Sigmoid colon (tissue), 7 donors: ENCODE data around the gene PRKG1. TPM values are rescaled to one million over a fixed set of nuclear protein-coding genes. Genes with fewer than 3 reads are reported as not detected.
A peak's percentile ranks its signal among the peaks of the same experiment; 100 is the strongest.

Experiments
- DNase-seq: peaks from one replicate; pipeline ENCODE4 v3.0.0-alpha.2; 2019
- H3K27ac ChIP-seq, 4 donors: fragments of 200-600 bp; sonication (generic); one replicate each; pipeline ENCODE4 v1.5.1; 2016 to 2019; ENCODE audit warnings: mild to moderate bottlenecking in 1 of 4
- H3K27me3 ChIP-seq, 3 donors: fragments of 200-600 bp; sonication (generic); one replicate each; pipeline ENCODE4 v1.5.1; 2019; ENCODE audit warnings: mild to moderate bottlenecking in 1 of 3
- H3K36me3 ChIP-seq, 4 donors: fragments of 200-600 bp; sonication (generic); one replicate each; pipeline ENCODE4 v1.5.1; 2016 to 2019
- H3K4me1 ChIP-seq, 4 donors: fragments of 200-600 bp; sonication (generic); one replicate each; pipeline ENCODE4 v1.5.1; 2017 to 2019
- H3K4me3 ChIP-seq, 4 donors: fragments of 200-600 bp; sonication (generic); one replicate each; pipeline ENCODE4 v1.5.1; 2017 to 2019; ENCODE audit warnings: mild to moderate bottlenecking in 2 of 4, moderate library complexity in 1 of 4
- H3K9me3 ChIP-seq, 4 donors: fragments of 200-600 bp in 3 of 4; sonication (generic) in 3 of 4; one replicate each; pipeline versions ENCODE4 v1.5.1 to v1.6.1; 2013 to 2019
- CTCF ChIP-seq, 4 experiments: fragments of 450-650 bp in 3 of 4; fragments of 200-600 bp in 1 of 4; IDR thresholded peaks; one replicate each; pipeline ENCODE4 v1.5.1; 2016 to 2019; ENCODE audit warnings: antibody characterized with exemption in 4 of 4, mild to moderate bottlenecking in 3 of 4, moderate library complexity in 2 of 4
- EP300 ChIP-seq, 4 donors: sonication (generic); formaldehyde crosslinking; IDR thresholded peaks; one replicate each; pipeline ENCODE4 v1.6.1; 2017; ENCODE audit warnings: antibody characterized with exemption in 4 of 4
- POLR2A ChIP-seq, 2 donors: fragments of 450-650 bp; IDR thresholded peaks; one replicate each; pipeline ENCODE4 v1.6.1; 2016; ENCODE audit warnings: antibody characterized with exemption in 2 of 2, mild to moderate bottlenecking in 2 of 2, moderate library complexity in 2 of 2
- POLR2AphosphoS5 ChIP-seq, 4 donors: sonication (generic); formaldehyde crosslinking; IDR thresholded peaks; one replicate each; pipeline ENCODE4 v1.6.1; 2017; ENCODE audit warnings: antibody characterized with exemption in 4 of 4
- WGBS, 2 donors: extraction: QIAGEN DNeasy Blood & Tissue Kit; methylation state at CpG; one replicate each; pipeline ENCODE4 v1.1.7; 2013; 5-methylcytosine and 5-hydroxymethylcytosine counted together
- intact Hi-C: fragments of 100-400 bp; cut with DNase I; formaldehyde crosslinking; loops from one replicate; pipeline ENCODE4 v1.15.1; 2023
- polyA plus RNA-seq, 3 donors: library from polyadenylated mRNA; stranded (reverse); fragments of 200-250 nt; gene quantifications; one replicate each; pipeline ENCODE4 v1.2.3, GENCODE V29; 2013
- total RNA-seq, 4 donors: library from RNA; depleted of rRNA; stranded (reverse); fragments of >200 nt; gene quantifications; one replicate each; pipeline ENCODE4 v1.1.0, GENCODE V29; 2016
- donor health status: healthy with polysubstance abuse.
- donor health status: Bipolar disorder and iron deficiency.
- donor health status: healthy.

The PRKG1 gene
- total and polyA plus RNA-seq, 7 donors = 3.7 to 92.9 (median 60.2) TPM

- Histone ChIP-seq H3K4me1 (peaks cover 0 to 57% (median 42%) of the 10 kb centered on the region in 4 donors), H3K36me3 (peaks cover 0 to 7% (median 3%) of the 10 kb centered on the region in 4 donors), H3K27me3 (no peaks in the 10 kb centered on the region), H3K4me3 (peak overlapping the region; percentile 66 to 80 (median 76)), H3K27ac (peak overlapping the region; percentile 88 to 94 (median 91)), H3K9me3 (no peaks in the 10 kb centered on the region)
- TF ChIP-seq POLR2A (IDR thresholded peaks at IDR 0.05) (no peak), CTCF (IDR thresholded peaks at IDR 0.05) (no peak), EP300 (IDR thresholded peaks at IDR 0.05) (no peak), POLR2AphosphoS5 (IDR thresholded peaks at IDR 0.05) (no peak)
- WGBS, 2 donors = 0 to 1% methylated on average over 14 of the region's 14 CpGs
- no peak for DNase-seq
- intact Hi-C loops = loop anchor here (5.0 kb wide), 1 partner anchor 263 kb away; no protein-coding TSS in a partner anchor
These were observed 624.8 kb downstream of the PRKG1 start for GRCh38 chr10:51699145-51699474.

GRCh38 chr10:51699475-51700227, 625.4 kb downstream of the PRKG1 start, which contains the start of gene CSTF2T:
Gene CSTF2T (minus strand): TSS chr10:51699595. CDS start chr10:51699549, 46 bp downstream.
- intact Hi-C loops = loop anchor here (5.0 to 10.0 kb wide), 2 partner anchors 263 to 475 kb away; no protein-coding TSS in a partner anchor
- Histone ChIP-seq H3K27ac (peak within 1 kb of the TSS; percentile 88 to 94 (median 91)), H3K36me3 (peaks cover 0 to 7% (median 3%) of the 10 kb centered on the region in 4 donors), H3K27me3 (no peaks in the 10 kb centered on the region), H3K4me3 (peak within 1 kb of the TSS; percentile 66 to 80 (median 76)), H3K9me3 (no peaks in the 10 kb centered on the region), H3K4me1 (peaks cover 0 to 52% (median 41%) of the 10 kb centered on the region in 4 donors)
- peak; percentile 95 for DNase-seq
- TF ChIP-seq POLR2AphosphoS5 (IDR thresholded peaks at IDR 0.05) = peak; percentile 72 to 89 (median 82)
- peak; percentile 68 to 79 for TF ChIP-seq POLR2A (IDR thresholded peaks at IDR 0.05)
- no peak for TF ChIP-seq EP300 (IDR thresholded peaks at IDR 0.05)
- 0% methylated on average over 45 of the region's 45 CpGs for WGBS, 2 donors

GRCh38 chr10:51700228-51700817, 626.0 kb downstream of the PRKG1 start:
- Histone ChIP-seq H3K9me3 (no peaks in the 10 kb centered on the region), H3K4me1 (peaks cover 0 to 45% (median 44%) of the 10 kb centered on the region in 4 donors), H3K27me3 (no peaks in the 10 kb centered on the region), H3K36me3 (peaks cover 0 to 7% (median 3%) of the 10 kb centered on the region in 4 donors), H3K4me3 (peak overlapping the region; percentile 66 to 80 (median 76)), H3K27ac (peak overlapping the region; percentile 88 to 94 (median 91))
- intact Hi-C loops = loop anchor here (10.0 kb wide), 1 partner anchor 476 kb away; no protein-coding TSS in a partner anchor
- TF ChIP-seq CTCF (IDR thresholded peaks at IDR 0.05) (no peak), POLR2AphosphoS5 (IDR thresholded peaks at IDR 0.05) (peak in 2 of 4 donors; percentile 15 to 29), EP300 (IDR thresholded peaks at IDR 0.05) (peak in 1 of 4 donors; percentile 12), POLR2A (IDR thresholded peaks at IDR 0.05) (no peak)
- 12 to 25% methylated on average over 12 of the region's 12 CpGs for WGBS, 2 donors
- no peak for DNase-seq

- no peak for DNase-seq
- Histone ChIP-seq H3K9me3 (no peaks in the 10 kb centered on the region), H3K27ac (peak overlapping the region; percentile 79 to 82 (median 81)), H3K27me3 (no peaks in the 10 kb centered on the region), H3K4me3 (no peak overlapping the region), H3K36me3 (no peaks in the 10 kb centered on the region), H3K4me1 (peaks cover 0 to 52% (median 51%) of the 10 kb centered on the region in 4 donors)
- intact Hi-C loops = loop anchor here (5.0 to 10.0 kb wide), 3 partner anchors 252 to 633 kb away; partner anchors contain the start of gene PRKG1
- TF ChIP-seq POLR2AphosphoS5 (IDR thresholded peaks at IDR 0.05) (peak in 3 of 4 donors; percentile 5 to 71 (median 45)), POLR2A (IDR thresholded peaks at IDR 0.05) (no peak), CTCF (IDR thresholded peaks at IDR 0.05) (no peak), EP300 (IDR thresholded peaks at IDR 0.05) (peak in 1 of 4 donors; percentile 55)
- WGBS, 2 donors = 59 to 73% methylated on average over 3 of the region's 3 CpGs
These were observed 631.5 kb downstream of the PRKG1 start for GRCh38 chr10:51705774-51706173.
